HG03439 (cell line): ENCODE results near the gene KAT7.
A peak's percentile ranks its signal among the peaks of the same experiment; 100 is the strongest.

Experiments
- ATAC-seq: cut with Tn5 transposase; IDR thresholded peaks from one replicate; pipeline ENCODE4 v1.9.1; 2021; ENCODE audit warnings: mild to moderate bottlenecking, moderate library complexity; ENCODE audit not compliant: unreplicated experiment

KAT7 gene

GRCh38 chr17:49760296-49760695 is 28.2 kb upstream of the KAT7 start:
- no peak for ATAC-seq

GRCh38 chr17:49760932-49761558 is 27.4 kb upstream of the KAT7 start:
- no peak for ATAC-seq

GRCh38 chr17:49762151-49762941 is 26.1 kb upstream of the KAT7 start:
- no peak for ATAC-seq

GRCh38 chr17:49763735-49764558 is 24.5 kb upstream of the KAT7 start, which contains the start of gene FAM117A:
TSS of gene FAM117A (minus strand) at chr17:49764131. CDS start at chr17:49764087, 44 bp downstream.
- peak; percentile 96 for ATAC-seq

- no peak for ATAC-seq
Observed at GRCh38 chr17:49764559-49765180, 23.8 kb upstream of the KAT7 start.

GRCh38 chr17:49766918-49767530 is 21.5 kb upstream of the KAT7 start:
- no peak for ATAC-seq

GRCh38 chr17:49775546-49776260 is 12.8 kb upstream of the KAT7 start:
- no peak for ATAC-seq

- no peak for ATAC-seq
Observed at GRCh38 chr17:49776551-49777300, 11.8 kb upstream of the KAT7 start.

- ATAC-seq: no peak
Observed at GRCh38 chr17:49777563-49777962, 10.9 kb upstream of the KAT7 start.

GRCh38 chr17:49779156-49779738 is 9.2 kb upstream of the KAT7 start:
- no peak for ATAC-seq

GRCh38 chr17:49779739-49780231 is 8.7 kb upstream of the KAT7 start:
- ATAC-seq: no peak

- ATAC-seq: no peak
Observed at GRCh38 chr17:49783071-49783715, 5.3 kb upstream of the KAT7 start.

- no peak for ATAC-seq
Observed at GRCh38 chr17:49783791-49784190, 4.7 kb upstream of the KAT7 start.

GRCh38 chr17:49784636-49785035 is 3.8 kb upstream of the KAT7 start:
- ATAC-seq: no peak

GRCh38 chr17:49787884-49788477 is 500 bp upstream of the KAT7 start:
- no peak for ATAC-seq

GRCh38 chr17:49789243-49789578 is 730 bp downstream of the KAT7 start:
- ATAC-seq: no peak

GRCh38 chr17:49793309-49793708 is 4.8 kb downstream of the KAT7 start:
- ATAC-seq: no peak

- no peak for ATAC-seq
Observed at GRCh38 chr17:49795372-49795771, 6.9 kb downstream of the KAT7 start.
